HG02610 (cell line): ENCODE measurements around the gene SLC9A3.
"Not testable (repeated sequence)": the region's sequence is repeated elsewhere in the genome, so short reads cannot be mapped to it uniquely, and the experiment has no call there.

Source experiments
- ATAC-seq: cut with Tn5 transposase; IDR thresholded peaks from one replicate; pipeline ENCODE4 v1.9.1; 2021; ENCODE audit warnings: mild to moderate bottlenecking, moderate library complexity; ENCODE audit not compliant: unreplicated experiment

SLC9A3 gene

DNA sequence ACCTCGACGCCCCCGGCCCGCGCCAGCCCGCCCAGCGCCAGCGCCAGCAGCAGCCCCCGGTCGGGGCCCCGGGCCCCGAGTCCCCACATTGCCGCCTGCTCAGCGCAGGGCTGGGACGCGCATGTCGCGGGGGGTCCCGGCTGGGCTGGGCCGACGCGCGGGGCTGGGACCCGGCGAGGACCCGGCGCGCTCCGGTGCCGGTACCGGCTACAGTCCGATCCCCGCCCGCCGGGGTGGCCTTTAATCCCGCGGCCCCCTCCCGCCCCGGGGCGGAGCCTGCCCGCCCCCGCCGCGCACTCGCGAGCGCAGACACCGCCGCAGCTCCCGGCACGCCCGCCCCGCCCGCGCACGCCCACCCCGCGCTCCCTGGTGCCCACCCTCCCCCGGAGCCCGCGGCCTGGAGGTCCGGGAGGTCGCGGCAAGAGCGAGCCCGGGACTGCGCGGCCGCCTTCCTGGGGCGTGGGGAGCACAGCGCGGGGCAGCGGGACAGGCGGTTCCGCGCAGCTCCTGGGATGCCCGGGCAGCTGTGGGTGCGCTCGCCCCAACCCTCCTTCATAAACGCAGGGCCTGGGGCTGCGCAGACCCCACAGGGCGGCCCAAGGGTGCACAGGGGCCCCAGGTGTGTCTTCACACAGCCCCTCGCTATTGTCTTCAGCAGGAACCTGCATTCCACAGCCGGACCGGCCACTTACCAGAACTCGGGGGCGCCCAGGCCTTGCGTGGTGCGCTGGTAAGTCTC is at the start of gene SLC9A3:
SLC9A3 (minus strand) TSS at position 216 of the 739 bp plus-strand sequence.
- ATAC-seq, result no peak

- ATAC-seq, result no peak
Measured at GRCh38 chr5:573976-574375, 49.7 kb upstream of the SLC9A3 start.

- ATAC-seq, result no peak
Measured at GRCh38 chr5:573206-573605, 49.0 kb upstream of the SLC9A3 start.

DNA sequence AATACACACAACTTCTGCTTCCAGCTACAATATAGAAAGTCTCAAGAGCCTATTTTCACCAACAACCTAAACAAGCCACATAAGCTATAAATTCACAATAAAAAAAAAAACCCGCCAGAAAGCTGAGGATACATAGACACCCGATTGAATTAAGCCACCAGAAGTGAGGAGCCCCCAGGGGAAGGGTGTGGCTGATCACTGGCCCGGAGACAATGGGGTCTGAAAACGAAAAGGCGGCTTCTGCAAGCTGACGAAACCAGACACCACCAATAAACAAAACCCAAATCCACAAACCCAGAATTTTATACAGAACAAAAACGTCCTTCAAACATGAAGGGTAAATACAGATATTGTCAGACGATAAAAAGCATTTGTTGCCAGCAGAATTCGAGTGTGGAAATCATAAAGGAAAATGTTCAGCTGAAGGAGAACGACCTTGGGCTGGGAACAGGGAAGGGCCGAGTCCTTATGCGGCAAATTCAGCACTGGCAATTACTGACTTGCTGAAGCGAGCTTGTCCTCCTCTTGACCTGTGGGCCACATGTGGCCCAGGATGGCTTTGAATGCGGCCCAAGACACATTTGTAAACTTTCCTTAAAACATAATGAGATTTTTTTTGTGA is 48.3 kb upstream of the SLC9A3 start:
- no peak for ATAC-seq

DNA sequence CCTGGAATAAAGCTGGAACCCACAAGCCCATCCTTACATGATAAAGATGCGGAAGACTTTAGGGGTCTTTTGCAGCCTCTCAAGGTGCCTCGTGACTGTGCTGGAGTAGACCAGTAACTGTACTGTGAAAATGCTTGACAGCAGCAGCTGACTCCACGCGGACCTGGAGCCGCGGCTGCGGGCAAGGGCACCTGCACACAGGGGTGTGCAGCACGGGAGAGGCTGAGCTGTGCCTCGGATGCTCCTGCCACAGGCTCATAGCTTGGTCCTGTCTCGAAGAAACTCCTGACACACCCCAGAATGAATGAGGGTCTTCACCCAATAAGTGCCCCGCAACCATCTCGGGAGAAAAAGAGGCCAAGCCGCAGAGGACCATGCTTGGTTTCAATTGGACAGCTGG is 47.5 kb upstream of the SLC9A3 start:
- no peak for ATAC-seq

- ATAC-seq, result no peak
Measured at GRCh38 chr5:570886-571285, 46.6 kb upstream of the SLC9A3 start.

DNA sequence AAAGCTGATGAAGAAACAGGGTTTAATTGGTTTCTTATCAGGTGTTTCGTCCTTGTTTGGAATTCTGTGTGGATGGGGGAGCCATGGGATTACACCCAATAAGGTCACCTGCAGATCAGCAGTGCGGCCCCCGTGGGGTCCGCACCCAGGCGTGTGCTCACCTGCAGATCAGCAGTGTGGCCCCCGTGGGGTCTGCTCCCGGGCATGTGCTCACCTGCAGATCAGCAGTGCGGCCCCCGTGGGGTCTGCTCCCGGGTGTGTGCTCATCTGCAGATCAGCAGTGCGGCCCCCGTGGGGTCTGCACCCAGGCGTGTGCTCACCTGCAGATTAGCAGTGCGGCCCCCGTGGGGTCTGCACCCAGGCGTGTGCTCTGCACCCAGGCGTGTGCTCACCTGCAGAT is 46.2 kb upstream of the SLC9A3 start:
- no peak for ATAC-seq

DNA sequence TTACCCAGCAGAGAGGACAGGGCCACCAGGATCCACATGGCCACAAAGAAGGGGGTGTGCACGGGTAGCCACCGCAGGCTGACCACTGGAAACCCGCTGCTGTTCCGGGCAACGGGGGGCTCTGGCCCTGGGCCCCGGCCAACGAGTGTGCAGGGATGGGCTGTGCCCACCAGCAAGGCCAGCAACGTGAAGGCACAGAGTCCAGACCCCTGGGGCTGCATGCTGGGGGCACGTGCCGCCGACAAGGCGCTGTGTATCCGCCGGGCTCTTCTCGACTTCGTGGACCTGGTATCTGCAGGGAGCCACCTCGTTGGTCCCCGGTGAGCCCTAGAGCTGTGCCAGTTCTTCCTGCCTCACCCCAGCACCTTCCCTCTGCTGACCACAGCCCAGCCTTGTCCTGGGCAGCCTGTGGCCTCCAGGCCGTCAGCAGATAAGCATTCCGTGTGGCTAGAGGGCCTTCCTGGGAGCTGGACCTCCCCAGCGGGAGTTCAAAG is 45.7 kb upstream of the SLC9A3 start:
- no peak for ATAC-seq

DNA sequence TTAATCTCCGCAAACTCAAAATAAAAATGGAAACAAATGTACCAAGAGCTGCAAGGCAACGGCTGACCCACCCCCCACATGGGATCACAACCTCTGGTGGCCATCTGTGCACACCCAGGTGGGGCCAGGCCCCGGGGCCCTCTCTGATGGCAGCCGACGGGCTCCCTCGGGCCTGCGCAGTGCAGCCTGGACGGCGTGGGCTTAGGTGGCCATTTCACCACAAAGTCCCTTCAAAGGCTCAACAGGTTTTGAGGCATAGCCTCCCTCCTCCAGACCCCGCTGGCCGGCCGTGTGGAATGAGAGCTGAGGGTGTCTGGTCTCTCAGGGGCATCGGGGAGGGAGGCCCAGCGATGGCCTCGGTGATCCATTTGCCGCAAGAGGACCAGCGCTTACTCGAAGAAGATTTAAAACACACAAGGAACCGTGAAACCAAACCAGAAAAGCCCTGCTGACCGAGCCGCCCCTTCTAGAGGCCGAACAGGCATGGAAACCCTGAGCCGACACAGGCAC is 45.2 kb upstream of the SLC9A3 start:
- ATAC-seq, result no peak

GRCh38 chr5:568809-569208 is 44.6 kb upstream of the SLC9A3 start:
- ATAC-seq, result no peak

DNA sequence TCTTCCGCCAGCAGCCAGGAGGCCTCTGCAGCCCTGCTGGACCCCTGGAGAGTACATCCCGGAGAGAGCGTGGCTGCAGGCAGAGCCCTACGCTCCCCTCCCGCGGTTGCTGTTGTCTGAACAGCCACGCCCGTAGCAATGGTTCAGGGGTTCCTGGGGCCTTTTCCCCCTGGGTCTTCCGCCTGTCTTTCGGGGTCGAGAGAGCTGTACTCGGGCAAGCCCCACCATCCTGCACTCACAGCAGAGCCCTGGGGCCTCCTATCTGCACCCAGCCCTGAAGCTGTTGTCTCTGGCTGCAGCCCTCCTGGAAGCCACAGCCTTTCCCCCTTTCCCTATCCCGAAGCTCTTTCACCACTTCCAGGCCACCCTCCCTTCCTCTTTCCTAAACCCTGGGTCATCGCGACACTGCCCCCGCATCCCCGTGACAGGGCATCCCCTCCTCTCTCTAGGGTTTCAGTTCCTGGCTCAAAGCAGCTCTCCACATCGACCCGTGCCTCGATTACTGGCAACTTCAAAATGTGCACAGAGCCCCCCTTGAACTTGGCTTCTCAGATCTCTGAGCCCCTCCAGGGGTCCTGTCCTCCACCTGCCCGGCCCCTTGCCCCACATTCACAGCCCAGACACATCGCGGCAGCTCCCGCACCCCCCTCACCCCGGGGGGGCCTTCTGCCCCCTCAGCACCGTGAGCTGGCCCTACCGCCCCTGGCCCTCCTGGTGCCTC is 44.0 kb upstream of the SLC9A3 start:
- ATAC-seq, result no peak

DNA sequence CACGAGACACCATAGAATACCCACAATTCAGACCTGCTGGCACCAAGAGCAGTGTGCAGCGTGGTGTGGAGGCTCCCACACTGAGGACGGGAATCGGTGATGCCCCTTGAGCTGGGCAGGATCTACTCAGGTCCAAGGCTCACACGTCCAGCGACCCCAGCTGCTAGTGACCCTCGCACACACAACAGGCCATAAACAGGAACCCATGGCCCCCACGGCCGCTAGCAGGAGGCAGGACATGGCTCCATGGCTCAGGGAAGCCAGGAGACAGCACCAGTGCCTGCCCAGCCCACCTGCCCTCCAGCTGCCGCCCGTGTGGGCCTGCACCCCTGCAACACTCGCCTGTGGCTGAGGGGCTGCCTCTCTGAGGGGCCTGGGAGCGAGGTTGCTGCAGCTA is 43.4 kb upstream of the SLC9A3 start:
- ATAC-seq, result no peak

GRCh38 chr5:566636-567309 is 42.5 kb upstream of the SLC9A3 start:
- ATAC-seq, result no peak

GRCh38 chr5:565782-566440 is 41.7 kb upstream of the SLC9A3 start:
- no peak for ATAC-seq

DNA sequence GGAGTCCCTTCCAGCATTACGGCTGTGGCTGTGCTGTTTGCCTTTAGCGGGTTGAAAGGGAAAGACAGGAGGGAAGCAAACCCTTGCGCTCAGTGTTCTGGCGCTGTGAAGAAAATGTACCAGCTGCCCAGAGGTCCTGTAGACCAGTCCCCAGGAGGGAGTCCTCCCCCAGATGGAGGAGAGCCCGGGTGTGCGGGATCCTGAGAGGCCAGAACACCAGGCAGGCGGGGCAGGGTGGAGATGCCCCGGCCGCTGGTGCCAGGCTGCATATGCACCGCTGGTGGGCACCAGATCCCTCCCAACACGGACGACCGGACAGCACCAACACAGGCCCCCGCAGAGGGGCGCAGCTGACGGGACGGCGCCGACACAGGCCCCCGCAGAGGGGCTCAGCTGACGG is 37.2 kb upstream of the SLC9A3 start:
- ATAC-seq, result no peak

DNA sequence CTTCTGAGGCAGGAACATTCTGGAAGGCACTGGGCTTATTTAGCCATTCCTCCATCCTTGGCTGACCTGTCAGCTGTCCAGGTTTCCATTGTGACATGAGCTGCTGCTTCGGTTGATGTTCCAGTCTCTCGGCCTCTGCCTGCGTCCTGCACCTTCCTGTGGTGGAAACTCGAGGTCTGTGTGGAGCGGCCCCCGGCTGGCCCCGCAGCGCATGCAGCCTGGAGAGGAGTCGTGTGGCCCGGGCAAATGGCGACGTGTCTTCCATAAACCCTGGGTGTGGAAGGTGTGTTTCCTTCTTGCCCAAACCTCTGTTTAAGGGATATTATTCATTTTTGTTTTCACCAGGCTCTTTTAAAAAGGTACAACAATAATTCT is 36.5 kb upstream of the SLC9A3 start:
- ATAC-seq, result no peak

DNA sequence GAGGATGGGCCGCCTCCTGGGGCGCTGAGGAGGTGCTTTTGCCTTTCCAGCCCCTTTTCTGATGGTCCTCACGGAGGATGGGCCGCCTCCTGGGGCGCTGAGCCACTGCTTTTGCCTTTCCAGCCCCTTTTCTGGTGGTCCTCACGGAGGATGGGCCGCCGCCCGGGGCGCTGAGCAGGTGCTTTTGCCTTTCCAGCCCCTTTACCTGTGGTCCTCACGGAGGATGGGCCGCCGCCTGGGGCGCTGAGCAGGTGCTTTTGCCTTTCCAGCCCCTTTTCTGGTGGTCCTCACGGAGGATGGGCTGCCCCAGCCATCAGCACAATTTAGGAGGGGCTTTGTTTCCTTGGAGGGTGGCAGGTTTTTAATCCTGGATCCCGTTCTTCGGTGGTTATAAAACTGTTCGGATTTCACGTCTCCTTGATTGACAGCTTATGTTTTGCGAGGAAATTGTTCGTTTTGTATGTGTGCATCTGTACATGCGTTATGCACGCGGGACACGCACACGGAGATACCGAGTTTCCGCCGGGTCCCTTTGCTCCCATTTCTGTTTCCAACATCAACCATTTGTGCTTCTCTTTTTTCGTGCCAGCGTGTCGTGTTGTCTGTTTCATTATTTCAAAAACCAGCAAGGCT is 34.7 kb upstream of the SLC9A3 start:
- no peak for ATAC-seq

GRCh38 chr5:558326-558725 is 34.1 kb upstream of the SLC9A3 start:
- no peak for ATAC-seq

GRCh38 chr5:557917-558316 is 33.7 kb upstream of the SLC9A3 start:
- ATAC-seq, result not testable (repeated sequence)

DNA sequence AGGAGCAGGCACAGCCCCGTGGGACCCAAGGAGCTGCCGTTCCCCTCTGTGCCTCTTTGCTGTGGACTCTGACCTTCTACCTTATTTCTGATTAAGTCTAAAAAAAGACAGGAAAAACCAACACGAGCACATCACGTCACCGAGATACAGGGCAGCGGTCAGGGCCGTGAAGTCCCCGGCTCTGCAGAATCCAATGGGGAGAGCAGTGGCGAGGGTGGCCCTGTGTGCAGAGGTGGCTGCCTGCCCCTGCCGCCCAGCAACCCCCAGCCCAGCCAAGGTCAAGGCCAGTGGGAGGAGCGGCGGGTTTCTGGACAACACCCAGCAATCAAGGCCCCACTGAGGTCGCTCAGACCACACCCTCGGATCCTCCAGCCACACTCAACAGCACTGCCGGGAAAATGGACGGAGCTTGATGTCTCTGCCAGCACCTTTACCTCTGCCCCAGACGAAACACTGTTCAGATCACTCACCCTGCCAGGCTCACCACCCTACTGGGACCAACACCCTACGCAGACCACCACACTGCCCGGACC is 32.7 kb upstream of the SLC9A3 start:
- ATAC-seq, result no peak
